MM.1S (cell line): ENCODE data around the gene VAPA.

Experiments used
- DNase-seq: peaks from one replicate; pipeline ENCODE4 v3.0.0-alpha.2; 2015
- H2AFZ ChIP-seq: fragments of 300-600 bp; sonication (generic); 2 replicates; pipeline ENCODE4 v1.6.0; 2016; ENCODE audit warnings: antibody characterized with exemption, low read length
- H3F3A ChIP-seq: fragments of 300-600 bp; sonication (generic); 2 replicates; pipeline ENCODE4 v1.6.1; 2016; ENCODE audit warnings: mild to moderate bottlenecking, antibody characterized with exemption, low read length, moderate library complexity, mixed read lengths; ENCODE audit not compliant: insufficient read depth
- H3K27ac ChIP-seq: fragments of 300-600 bp; sonication (generic); 2 replicates; pipeline ENCODE4 v1.5.1; 2016; ENCODE audit warnings: mild to moderate bottlenecking, low read length
- H3K27me3 ChIP-seq: fragments of 300-600 bp; sonication (generic); replicated peaks from 2 replicates; pipeline ENCODE4 v1.6.0; 2016; ENCODE audit warnings: low read length; ENCODE audit not compliant: insufficient read depth
- H3K36me3 ChIP-seq: fragments of 300-600 bp; sonication (generic); replicated peaks from 2 replicates; pipeline ENCODE4 v1.6.1; 2016; ENCODE audit warnings: mild to moderate bottlenecking, low read length, mixed read lengths; ENCODE audit not compliant: insufficient read depth
- H3K4me1 ChIP-seq: fragments of 300-600 bp; sonication (generic); 2 replicates; pipeline ENCODE4 v1.6.1; 2016; ENCODE audit warnings: low read length, mixed read lengths
- H3K4me2 ChIP-seq: fragments of 300-600 bp; sonication (generic); 2 replicates; pipeline ENCODE4 v1.6.0; 2016; ENCODE audit warnings: low read depth, low read length
- H3K4me3 ChIP-seq: fragments of 300-600 bp; sonication (generic); 2 replicates; pipeline ENCODE4 v1.5.1; 2016; ENCODE audit warnings: low read length, mixed read lengths
- H3K79me2 ChIP-seq: fragments of 300-600 bp; sonication (generic); 2 replicates; pipeline ENCODE4 v1.6.1; 2016; ENCODE audit warnings: mixed run types, low read length, mixed read lengths
- H3K9ac ChIP-seq: fragments of 300-600 bp; sonication (generic); 2 replicates; pipeline ENCODE4 v1.6.1; 2016; ENCODE audit warnings: low read length, mixed read lengths
- H3K9me2 ChIP-seq: fragments of 300-600 bp; sonication (generic); replicated peaks from 2 replicates; pipeline ENCODE4 v1.6.1; 2016; ENCODE audit warnings: mild to moderate bottlenecking, low read length, mixed read lengths; ENCODE audit not compliant: insufficient read depth
- H3K9me3 ChIP-seq: fragments of 300-600 bp; sonication (generic); replicated peaks from 2 replicates; pipeline ENCODE4 v1.6.1; 2016; ENCODE audit warnings: mild to moderate bottlenecking, low read length, mixed read lengths; ENCODE audit not compliant: insufficient read depth
- H4K20me1 ChIP-seq: fragments of 300-600 bp; sonication (generic); 2 replicates; pipeline ENCODE4 v1.6.1; 2016; ENCODE audit warnings: mild to moderate bottlenecking, low read length, moderate library complexity, mixed read lengths; ENCODE audit not compliant: insufficient read depth
- EZH2 ChIP-seq: fragments of 300-600 bp; sonication (generic); optimal IDR thresholded peaks from 2 replicates; pipeline ENCODE3; 2017; ENCODE audit warnings: low read depth, mild to moderate bottlenecking, antibody characterized with exemption, low read length, mixed read lengths
- EZH2phosphoT487 ChIP-seq: fragments of 300-600 bp; sonication (generic); IDR thresholded peaks from 2 replicates; pipeline ENCODE4 v1.6.1; 2018; ENCODE audit warnings: antibody characterized with exemption, low read length
- TF ChIP-seq, protein P1 (sequence below): fragments of 300-600 bp; sonication (generic); IDR thresholded peaks from 2 replicates; pipeline ENCODE4 v1.5.1; 2016; ENCODE audit warnings: antibody characterized with exemption, low read length, mixed read lengths

Gene VAPA

DNA sequence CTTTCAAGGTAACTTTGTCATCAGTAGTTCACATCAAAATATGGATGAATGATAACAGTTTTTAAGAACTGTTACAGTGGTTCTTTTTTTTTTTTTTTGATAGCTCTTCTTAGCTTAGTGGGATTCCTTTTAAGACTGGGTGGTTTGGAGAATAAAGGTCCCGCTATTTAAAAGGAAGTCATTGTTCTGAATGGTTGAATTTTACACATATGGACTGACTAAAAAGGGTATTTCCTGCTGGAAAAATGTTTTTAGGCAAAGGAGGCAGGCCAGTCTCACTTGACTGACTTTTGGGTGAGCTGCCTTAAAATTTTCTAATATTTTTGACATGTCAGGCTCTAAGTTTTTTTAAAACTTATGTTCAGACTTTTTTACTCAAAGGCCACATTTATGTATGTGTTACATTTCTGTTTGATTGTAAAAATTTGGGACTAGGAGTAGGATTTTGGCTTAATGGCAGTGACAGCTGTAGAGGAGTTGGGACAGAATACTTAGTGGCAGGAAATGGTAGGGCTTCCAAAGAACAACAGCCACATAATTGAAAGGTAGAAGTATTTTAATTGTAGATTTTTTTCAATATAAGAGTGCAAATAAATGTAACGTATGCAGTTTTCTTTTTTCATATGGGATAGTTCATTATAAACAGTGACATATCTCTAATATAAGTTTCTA, 13.7 kb downstream of the VAPA start:
- Histone ChIP-seq H3K4me1 (peaks cover 2% of the 10 kb centered on the region), H3K9me2 (no peaks in the 10 kb centered on the region), H3K27me3 (no peaks in the 10 kb centered on the region), H3K4me2 (no peak overlapping the region), H3K9ac (no peak overlapping the region), H2AFZ (no peak overlapping the region), H4K20me1 (peaks cover 92% of the 10 kb centered on the region), H3K27ac (no peak overlapping the region), H3K4me3 (no peak overlapping the region), H3K9me3 (no peaks in the 10 kb centered on the region), H3F3A (no peaks in the 10 kb centered on the region), H3K79me2 (peaks cover 100% of the 10 kb centered on the region), H3K36me3 (no peaks in the 10 kb centered on the region; the same call in 1 of the 2 replicates)
- TF ChIP-seq EZH2 (no peak), EZH2phosphoT487 (no peak)
- TF ChIP-seq, protein P1, sequence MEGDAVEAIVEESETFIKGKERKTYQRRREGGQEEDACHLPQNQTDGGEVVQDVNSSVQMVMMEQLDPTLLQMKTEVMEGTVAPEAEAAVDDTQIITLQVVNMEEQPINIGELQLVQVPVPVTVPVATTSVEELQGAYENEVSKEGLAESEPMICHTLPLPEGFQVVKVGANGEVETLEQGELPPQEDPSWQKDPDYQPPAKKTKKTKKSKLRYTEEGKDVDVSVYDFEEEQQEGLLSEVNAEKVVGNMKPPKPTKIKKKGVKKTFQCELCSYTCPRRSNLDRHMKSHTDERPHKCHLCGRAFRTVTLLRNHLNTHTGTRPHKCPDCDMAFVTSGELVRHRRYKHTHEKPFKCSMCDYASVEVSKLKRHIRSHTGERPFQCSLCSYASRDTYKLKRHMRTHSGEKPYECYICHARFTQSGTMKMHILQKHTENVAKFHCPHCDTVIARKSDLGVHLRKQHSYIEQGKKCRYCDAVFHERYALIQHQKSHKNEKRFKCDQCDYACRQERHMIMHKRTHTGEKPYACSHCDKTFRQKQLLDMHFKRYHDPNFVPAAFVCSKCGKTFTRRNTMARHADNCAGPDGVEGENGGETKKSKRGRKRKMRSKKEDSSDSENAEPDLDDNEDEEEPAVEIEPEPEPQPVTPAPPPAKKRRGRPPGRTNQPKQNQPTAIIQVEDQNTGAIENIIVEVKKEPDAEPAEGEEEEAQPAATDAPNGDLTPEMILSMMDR = no peak
- DNase-seq = no peak

DNA sequence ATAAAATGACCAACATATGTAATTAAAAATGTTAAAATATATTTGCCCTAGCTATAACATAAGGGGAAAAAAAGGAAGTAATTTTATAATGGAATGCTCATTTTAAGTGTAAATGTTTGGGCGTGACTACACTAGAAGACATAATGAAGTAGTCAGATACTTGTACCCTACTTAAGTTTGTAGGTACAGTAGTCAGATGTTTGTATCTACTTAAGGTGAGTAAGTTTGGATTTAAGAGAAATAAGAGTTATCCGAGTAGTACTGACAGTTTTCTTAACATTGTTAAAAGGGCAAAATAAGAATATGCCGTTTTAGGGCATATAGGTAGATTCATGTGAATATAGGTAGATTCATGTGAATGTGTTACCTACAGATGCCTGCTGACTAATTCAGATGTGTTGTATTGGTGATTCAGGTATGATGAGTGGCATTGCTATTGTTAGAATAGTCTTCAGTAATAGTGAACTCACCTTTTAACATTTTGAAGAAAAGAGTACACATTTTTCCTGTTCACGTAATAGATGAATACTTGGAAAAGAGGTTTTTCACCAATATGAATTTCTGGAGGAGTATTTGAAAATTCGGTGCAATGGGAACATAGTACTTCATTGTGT, 14.9 kb downstream of the VAPA start:
- no peak overlapping the region for H3K27ac ChIP-seq
- no peaks in the 10 kb centered on the region for H3K9me2 ChIP-seq
- no peak for DNase-seq
- H3F3A ChIP-seq = no peaks in the 10 kb centered on the region
- no peaks in the 10 kb centered on the region for H3K27me3 ChIP-seq
- no peak overlapping the region for H3K4me2 ChIP-seq
- H3K9me3 ChIP-seq = no peaks in the 10 kb centered on the region
- H3K79me2 ChIP-seq = peaks cover 100% of the 10 kb centered on the region
- no peak overlapping the region for H3K9ac ChIP-seq
- no peak overlapping the region for H3K4me3 ChIP-seq
- TF ChIP-seq, protein P1 = no peak
- TF ChIP-seq EZH2phosphoT487 (no peak), EZH2 (no peak)
- no peaks in the 10 kb centered on the region for H3K4me1 ChIP-seq
- no peak overlapping the region for H2AFZ ChIP-seq
- H3K36me3 ChIP-seq = no peaks in the 10 kb centered on the region; the same call in 1 of the 2 replicates
- peaks cover 80% of the 10 kb centered on the region for H4K20me1 ChIP-seq

DNA sequence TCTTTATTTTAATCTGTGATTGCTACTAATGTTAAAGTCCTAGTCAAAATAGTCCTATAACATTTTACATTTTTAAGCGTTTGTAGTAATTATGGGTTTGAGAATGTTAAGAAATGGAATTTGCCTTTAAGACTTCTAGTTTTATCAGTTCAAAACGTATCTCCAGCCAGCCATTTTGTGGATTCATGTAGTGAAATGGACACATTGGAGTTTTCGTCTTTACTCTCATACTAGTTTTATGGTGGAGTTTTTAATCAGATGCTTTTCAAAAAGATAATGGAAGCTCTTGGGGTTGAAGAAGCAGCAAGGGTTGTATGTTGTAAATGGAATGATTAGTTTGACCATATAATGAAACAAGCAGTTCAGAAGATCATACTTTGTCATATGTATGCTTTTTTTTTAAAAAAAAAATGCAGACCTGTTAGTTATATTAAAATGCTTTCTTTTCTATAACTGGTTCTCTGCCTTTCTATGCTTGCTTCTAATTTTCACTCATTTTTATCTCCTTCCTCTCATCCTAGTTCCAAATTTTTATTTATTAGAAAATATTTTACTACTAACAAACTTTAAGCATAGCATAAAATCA, 16.6 kb downstream of the VAPA start:
- Histone ChIP-seq H3K4me1 (no peaks in the 10 kb centered on the region), H3F3A (no peaks in the 10 kb centered on the region)

More for the DNA sequence above, 16.6 kb downstream of the VAPA start:
- no peak for DNase-seq
- Histone ChIP-seq H3K27me3 (no peaks in the 10 kb centered on the region), H2AFZ (no peak overlapping the region), H3K9me2 (no peaks in the 10 kb centered on the region), H3K4me2 (no peak overlapping the region), H4K20me1 (peaks cover 64% of the 10 kb centered on the region), H3K27ac (no peak overlapping the region), H3K9ac (no peak overlapping the region), H3K36me3 (no peaks in the 10 kb centered on the region; the same call in 1 of the 2 replicates), H3K79me2 (peaks cover 98% of the 10 kb centered on the region), H3K4me3 (no peak overlapping the region), H3K9me3 (no peaks in the 10 kb centered on the region)
- TF ChIP-seq, protein P1 = no peak
- TF ChIP-seq EZH2phosphoT487 (no peak), EZH2 (no peak)
